PFSK-1 (cell line): ENCODE results near the gene PPP1R9A.

Source experiments
- POLR2AphosphoS5 ChIP-seq: IDR thresholded peaks from 2 replicates; pipeline ENCODE4 v1.6.1; 2012; ENCODE audit warnings: low read depth, mild to moderate bottlenecking, control low read depth, low read length, moderate library complexity
- REST ChIP-seq, 2 experiments: IDR thresholded peaks; 2 replicates each; pipeline versions ENCODE4 v1.6.1 to v1.8.0; 2011 to 2012; ENCODE audit warnings: low read depth in 2 of 2, low read length in 2 of 2, control low read depth in 1 of 2, inconsistent platforms in 1 of 2, mild to moderate bottlenecking in 1 of 2, moderate library complexity in 1 of 2; ENCODE audit not compliant: insufficient read depth in 1 of 2
- SIN3A ChIP-seq: IDR thresholded peaks from 2 replicates; pipeline ENCODE4 v1.6.1; 2012; ENCODE audit warnings: mild to moderate bottlenecking, low read length, moderate library complexity, borderline replicate concordance; ENCODE audit not compliant: insufficient read depth

- TF ChIP-seq POLR2AphosphoS5 (no peak), REST (IDR thresholded peaks at IDR 0.05; ENCODE audit: insufficient read depth in 1 of 2, low read depth in 2 of 2, low read length in 2 of 2) (no peak), SIN3A (no peak)
These were observed 404.0 kb downstream of the PPP1R9A start for GRCh38 chr7:95311389-95311788.
